Measurements from ENCODE around the gene LOX. TPM values are rescaled to one million over a fixed set of nuclear protein-coding genes. Genes with fewer than 3 reads are reported as not detected.

Gene LOX
- total RNA-seq, 1 experiment from 2014 or later = 0.79 TPM

GRCh38 chr5:122107016-122107415 is 29.0 kb upstream of the LOX start:
- whole genome bisulfite sequencing (ENCODE audit: extremely low coverage, insufficient read length, low lambda C conversion rate) = no CpG with 5 or more reads among the region's 4 CpGs
- no peak overlapping the region for H3K56ac ChIP-seq (ENCODE audit: insufficient read length, low read depth, low read length)
- no peak for DNase-seq

More at GRCh38 chr5:122107016-122107415, 29.0 kb upstream of the LOX start:
- Mint-ChIP-seq H3K36me3 (ENCODE audit: insufficient read depth in 1 of 3, low read depth in 3 of 3) (no peaks in the 10 kb centered on the region), H3K4me3 (no peak overlapping the region), H3K9me3 (no peaks in the 10 kb centered on the region), H3K4me1 (peaks cover 0 to 3% of the 10 kb centered on the region in 2 experiments; a peak in 2 of 4 replicates), H3K27me3 (ENCODE audit: low read depth) (no peaks in the 10 kb centered on the region), H3K27ac (no peak overlapping the region)
- no peak overlapping the region for H3K14ac ChIP-seq (ENCODE audit: insufficient read depth, low read length)
- H2BK15ac ChIP-seq (ENCODE audit: low read depth, low read length) = no peak overlapping the region
- H3T11ph ChIP-seq (ENCODE audit: low read length) = no peak overlapping the region
- no peaks in the 10 kb centered on the region for H3K79me1 ChIP-seq (ENCODE audit: insufficient read depth, low read depth, low read length, poor library complexity, severe bottlenecking)
- H3K23ac ChIP-seq (ENCODE audit: insufficient read length, low read depth, low read length) = no peak overlapping the region
- no peak overlapping the region for H2BK20ac ChIP-seq (ENCODE audit: low read depth, low read length, poor library complexity, severe bottlenecking)
- H3K27ac ChIP-seq (ENCODE audit: insufficient read length, low read depth, low read length) = no peak overlapping the region
- H3K9me3 ChIP-seq (ENCODE audit: control insufficient read depth, low read depth, low read length) = no peaks in the 10 kb centered on the region
- no peak overlapping the region for H2BK12ac ChIP-seq (ENCODE audit: insufficient read length, low read depth, low read length)
- H2AK5ac ChIP-seq (ENCODE audit: insufficient read length, low read length) = no peak overlapping the region
- H3K79me2 ChIP-seq (ENCODE audit: insufficient read depth, low read length) = no peaks in the 10 kb centered on the region
- no peaks in the 10 kb centered on the region for H3K27me3 ChIP-seq (ENCODE audit: insufficient read depth, low read length)
- no peak overlapping the region for H4K91ac ChIP-seq (ENCODE audit: insufficient read length, low read depth, low read length)
- H3K4ac ChIP-seq (ENCODE audit: low read depth, low read length) = no peak overlapping the region
- H2BK120ac ChIP-seq (ENCODE audit: low read depth, low read length, poor library complexity, severe bottlenecking) = no peak overlapping the region
- no peak overlapping the region for H4K8ac ChIP-seq (replicated peaks; ENCODE audit: insufficient read length, low read depth, low read length)
- TF ChIP-seq CTCF (conservative IDR thresholded peaks at IDR 0.05) = no peak
- H4K5ac ChIP-seq (ENCODE audit: insufficient read length, low read depth, low read length) = no peak overlapping the region
- no peak overlapping the region for H3K9ac ChIP-seq (ENCODE audit: extremely low read depth, insufficient read length, low read length)
- no peak overlapping the region for H3K18ac ChIP-seq (ENCODE audit: insufficient read length, low read depth, low read length)
- H3K4me2 ChIP-seq (ENCODE audit: insufficient read depth, insufficient read length, low read length) = no peak overlapping the region
- no peaks in the 10 kb centered on the region for H4K20me1 ChIP-seq (ENCODE audit: control insufficient read depth, insufficient read depth, insufficient read length)
- H2BK5ac ChIP-seq (ENCODE audit: insufficient read length, low read length) = no peak overlapping the region
- no peaks in the 10 kb centered on the region for H3K4me1 ChIP-seq (ENCODE audit: insufficient read depth, low read length)
- H3K23me2 ChIP-seq (ENCODE audit: insufficient read length, low read depth, low read length, poor library complexity, severe bottlenecking) = no peaks in the 10 kb centered on the region
- no peak overlapping the region for H2AFZ ChIP-seq (ENCODE audit: low read length)
